Stimulated activated CD4-positive, alpha-beta T cell treated with anti-CD3 and anti-CD28 coated beads, Interleukin-4, amount 100 ng/mL, for 48 hours (primary cell): ENCODE measurements around the gene TVP23A.

Experiments used
- DNase-seq, 2 donors: peaks; one replicate each; pipeline ENCODE4 v3.0.0-alpha.2; 2020; ENCODE audit warnings: low read depth in 2 of 2

Gene TVP23A

DNA sequence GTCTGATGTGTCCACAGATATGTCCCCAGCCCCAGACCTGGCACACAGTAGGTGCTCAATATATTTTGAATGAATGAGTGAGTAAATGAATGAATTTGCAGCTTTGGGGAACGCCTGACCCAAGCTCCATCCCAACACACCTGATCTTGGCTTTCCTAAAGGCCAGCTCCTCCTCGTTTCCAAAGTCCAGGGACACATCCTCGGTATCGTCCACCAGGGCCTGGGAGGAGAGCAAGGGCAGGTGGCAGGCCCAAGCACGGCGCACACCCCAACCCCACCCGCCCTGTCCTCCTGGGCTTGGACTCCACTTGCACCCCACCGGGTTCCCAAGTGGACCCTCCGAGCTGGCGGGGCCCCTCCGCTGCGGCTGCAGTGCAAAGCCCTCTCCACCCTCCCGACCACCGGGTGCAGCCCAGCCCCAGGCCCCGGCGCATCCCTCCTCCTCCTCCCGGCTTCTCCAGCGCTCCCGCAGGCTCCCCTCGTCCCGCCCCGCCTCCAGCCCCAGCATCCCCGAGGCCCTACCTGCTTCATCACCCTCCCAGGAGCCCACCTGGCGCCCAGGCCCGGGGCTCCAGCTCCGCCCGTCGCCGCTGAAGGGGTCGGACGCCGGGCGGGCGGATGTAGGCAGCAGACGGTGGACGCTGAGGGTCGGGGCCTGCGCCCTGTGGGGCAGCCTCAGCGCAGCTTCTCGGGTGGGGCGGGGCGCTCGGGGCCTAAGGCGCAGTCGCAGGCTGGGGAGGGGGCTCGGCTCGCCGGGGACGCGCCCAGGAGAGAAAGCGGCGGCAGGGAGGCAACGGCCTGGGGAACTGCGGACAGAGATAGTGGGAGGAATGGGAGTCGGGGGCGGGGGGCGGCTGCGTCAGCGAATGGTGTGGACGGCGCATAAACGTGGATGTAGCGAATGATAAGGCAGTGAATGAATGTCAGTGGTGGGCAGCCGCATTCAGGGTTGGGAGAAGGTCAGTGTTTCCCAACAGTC, at the start of gene TVP23A:
Gene TVP23A, minus strand, starts transcription at position 832 of the 979 bp plus-strand sequence. Its CDS starts 301 bp downstream, at position 531.
- no peak for DNase-seq

DNA sequence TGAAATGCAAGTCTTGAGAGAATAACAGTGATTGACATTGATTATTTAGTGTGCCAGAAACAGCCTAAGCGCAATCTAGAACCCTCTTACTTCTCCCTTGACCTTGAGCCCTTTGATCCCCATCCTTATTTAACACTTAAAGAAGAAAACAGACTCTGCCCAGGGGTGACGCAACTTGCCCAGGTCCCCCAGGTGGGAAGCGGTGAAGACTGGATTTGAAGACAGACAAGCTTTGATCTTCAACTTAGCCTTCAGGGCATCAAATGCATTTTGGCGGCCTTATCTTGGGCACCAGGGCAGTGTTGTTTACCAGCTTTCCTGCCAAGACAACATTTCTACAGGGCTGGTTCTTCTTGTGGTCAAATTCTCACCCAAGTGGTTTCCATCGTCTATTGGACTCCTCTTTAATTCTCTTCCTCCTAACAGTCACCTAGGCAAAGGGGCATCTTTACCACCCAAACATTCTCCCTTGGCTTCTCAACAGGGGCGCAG, 49.6 kb upstream of the TVP23A start:
- no peak for DNase-seq

DNA sequence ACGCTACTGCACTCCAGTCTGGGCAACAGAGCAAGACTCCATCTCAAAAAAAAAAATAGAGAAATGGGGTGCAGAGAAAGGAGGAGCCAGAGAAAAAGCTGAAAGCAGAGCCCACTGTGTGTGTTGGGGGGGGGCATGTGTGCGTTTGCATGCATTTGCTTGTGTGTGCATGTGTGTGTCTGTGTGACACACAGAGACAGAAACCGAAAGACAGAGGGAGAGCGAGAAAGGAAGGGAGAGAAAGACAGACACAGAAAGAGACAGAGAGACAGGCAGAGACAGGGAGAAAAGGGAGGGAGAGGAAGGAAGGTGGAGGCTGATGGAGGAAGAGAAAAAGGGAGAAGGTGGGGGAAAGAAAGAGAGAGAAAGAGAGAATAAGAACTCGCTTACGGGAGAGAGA, 48.6 kb upstream of the TVP23A start:
- no peak for DNase-seq

DNA sequence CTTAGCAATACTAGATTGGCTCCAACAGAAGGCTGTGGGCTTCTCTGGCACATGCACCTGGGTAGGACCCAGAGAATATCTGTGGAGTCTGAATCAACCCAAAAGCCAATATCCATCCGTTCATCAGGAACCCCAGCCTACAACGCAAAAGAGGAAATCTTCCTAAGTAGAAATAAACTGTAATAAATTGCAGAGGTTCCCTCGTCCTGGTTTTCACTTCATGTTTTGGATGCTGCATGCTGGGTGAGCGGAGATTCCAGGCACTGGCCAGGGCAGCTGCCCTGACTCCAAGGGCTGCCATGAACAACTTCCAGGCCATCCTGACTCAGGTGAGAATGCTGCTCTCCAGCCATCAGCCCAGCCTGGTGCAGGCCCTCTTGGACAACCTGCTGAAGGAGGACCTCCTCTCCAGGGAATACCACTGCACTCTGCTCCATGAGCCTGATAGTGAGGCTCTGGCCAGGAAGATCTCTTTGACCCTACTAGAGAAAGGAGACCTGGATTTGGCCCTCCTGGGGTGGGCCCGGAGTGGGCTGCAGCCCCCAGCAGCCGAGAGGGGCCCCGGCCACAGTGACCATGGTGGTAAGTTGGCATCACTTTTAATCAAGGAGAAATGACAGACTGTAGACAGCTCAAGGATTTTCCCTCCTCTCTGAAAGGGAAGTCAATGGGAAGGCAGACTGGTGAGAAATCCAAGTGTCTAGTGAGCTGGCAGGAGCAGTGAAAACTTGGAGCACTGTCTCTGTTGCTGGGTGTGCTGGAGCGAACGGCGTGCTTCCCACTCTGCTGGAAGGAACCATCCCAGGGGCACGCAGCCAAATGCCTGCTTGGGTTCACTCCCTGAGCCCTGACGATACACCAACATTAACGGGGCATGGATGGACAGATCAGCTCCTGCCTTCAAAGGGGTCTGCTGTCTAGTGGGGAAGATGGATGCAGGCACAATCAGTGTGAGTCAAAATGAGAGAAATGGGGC, 47.7 kb upstream of the TVP23A start:
- no peak for DNase-seq

DNA sequence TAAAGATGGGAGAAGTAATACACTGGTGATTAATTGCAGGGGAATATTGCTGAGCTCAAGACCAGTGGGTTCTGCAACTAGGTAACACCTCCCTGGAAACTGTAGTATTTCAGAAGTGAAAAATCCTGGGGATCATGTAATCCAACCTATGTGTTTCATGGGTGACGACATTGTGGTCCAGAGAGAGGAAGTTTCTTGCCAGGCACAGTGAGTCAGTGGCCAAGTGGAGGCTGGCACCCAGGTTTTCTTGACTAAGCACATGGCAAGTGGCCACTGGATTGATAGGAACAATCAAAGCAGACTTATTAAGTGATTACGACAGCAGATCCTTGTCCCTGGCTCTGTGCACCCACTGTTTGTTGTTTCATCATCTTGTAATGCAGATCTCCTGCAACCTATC, 43.8 kb upstream of the TVP23A start:
- no peak for DNase-seq

DNA sequence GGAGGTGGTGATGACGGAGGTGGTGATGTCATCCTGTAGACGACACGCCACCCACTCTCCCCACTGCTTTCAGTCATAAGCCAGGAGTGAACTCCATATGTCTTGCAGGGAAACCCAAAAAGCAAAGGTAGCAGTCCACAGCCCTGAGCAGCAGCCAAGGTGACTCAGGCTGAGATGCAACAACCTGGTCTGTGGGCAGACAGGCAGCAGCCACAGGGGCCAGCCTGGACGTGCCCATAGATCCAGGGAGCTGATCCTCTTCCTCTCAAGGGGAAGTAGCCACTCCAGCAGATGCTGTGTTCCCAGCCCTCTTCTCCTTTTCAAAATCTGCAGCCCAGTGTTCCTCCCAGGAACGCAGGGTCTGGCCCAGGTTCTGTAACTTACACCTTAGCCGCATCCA, 41.1 kb upstream of the TVP23A start:
- DNase-seq, result no peak

DNA sequence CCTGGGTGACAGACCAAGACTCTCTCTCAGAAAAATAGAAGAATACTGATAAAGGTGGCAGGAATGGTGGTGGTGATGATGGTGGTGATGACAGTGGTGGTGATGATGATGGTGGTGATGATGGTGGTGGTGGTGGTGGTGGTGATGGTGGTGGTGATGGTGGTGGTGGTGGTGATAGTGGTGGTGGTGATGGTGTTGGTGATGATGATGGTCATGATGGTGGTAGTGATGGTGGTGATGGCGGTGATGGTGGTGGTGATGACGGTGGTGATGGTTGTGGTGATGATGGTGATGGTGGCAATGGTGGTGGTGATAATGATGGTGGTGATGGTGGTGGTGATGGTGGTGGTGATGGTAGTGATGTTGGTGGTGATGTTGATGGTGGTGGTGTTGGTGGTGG, 40.4 kb upstream of the TVP23A start:
- DNase-seq, result no peak

DNA sequence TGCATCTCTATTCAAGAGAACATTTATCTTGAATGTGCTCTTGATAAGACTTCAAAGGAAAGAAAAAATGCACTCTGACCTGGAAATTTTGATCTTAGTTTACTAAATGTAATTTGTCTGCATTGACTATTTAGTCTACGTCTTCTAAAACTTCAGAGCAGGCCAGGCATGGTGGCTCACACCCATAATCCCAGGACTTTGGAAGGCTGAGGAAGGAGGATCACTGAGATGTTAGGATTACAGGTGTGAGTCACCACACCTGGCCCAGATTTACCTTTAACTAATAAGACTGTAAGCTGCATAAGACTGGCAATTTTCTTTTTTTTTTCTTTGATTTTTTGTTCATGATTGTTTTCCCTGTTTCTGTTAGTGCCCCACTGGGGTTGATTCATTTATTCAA, 39.6 kb upstream of the TVP23A start:
- no peak for DNase-seq

DNA sequence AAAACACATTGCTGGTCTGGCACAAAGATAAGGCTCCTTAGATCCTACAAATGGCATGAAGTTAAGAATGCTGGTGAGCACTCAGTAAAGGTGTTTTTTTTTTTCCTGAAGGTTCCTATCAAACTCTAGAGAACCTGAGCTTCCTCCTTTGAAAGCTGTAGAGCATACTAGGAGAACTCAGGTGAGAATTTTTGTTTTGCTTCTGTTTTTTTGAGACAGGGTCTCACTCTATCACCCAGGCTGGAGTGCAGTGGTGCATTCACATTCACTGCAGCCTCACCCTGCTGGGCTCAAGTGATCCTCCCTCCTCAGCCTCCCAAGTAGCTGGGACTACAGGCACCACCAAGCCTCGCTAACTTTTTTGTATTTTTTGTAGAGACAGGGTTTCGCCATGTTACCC, 37.4 kb upstream of the TVP23A start:
- DNase-seq, result no peak

DNA sequence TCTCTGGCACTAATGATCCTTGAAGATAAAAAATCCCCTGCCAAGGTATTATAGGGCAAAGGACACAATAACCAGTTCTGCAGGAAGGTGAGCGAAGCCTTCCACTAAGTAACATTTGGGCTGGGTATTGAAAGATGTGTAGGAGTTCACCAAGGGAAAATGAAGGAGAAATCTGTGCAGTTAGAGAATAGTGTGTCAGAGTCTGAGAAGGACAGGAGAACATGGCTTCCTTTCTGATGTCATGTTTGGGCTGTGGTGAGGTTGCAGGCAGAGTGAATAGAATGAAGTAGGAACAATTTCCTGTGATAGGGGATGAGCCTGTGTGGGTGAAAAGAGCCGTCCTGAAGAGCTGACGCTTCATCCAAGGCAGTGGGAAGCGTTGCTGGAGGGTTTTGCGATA, 34.4 kb upstream of the TVP23A start:
- DNase-seq, result no peak

DNA sequence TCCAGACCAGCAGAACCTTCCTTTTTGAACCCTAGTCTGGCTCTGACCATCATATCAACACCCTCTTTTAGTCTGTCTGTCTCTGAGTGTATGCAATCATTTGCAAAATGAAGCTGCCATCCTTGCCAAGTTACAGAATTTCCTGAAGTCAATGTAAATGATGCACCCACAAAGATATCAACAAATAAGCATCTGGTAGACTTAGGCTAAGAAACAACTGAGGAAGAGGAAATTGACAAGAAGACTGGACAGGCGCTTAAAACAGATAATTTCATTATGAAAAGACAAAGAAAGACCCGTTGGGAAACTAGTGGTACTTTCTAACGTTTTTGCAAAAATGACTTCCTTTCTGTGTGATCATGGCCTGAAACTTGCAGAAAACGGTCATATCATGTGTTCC, 33.7 kb upstream of the TVP23A start:
- DNase-seq, result no peak

DNA sequence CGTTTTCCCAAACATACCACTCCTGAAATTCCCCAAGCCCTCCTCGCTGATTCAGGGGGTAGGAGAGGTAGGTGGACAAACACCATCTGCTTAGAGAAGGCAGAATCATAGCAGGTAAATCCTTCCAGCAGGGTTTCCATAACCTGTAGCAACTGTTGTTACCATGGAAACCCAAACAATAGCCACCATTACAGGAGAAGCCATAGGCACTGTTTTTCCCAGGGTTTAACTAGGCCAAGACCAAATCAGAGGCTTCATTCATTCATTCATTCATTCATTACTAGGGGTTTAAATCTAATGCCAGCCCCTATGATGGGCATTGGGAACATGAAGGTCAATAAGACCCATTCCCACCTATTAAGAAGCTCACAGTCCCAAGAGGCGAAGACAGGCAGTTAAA, 32.9 kb upstream of the TVP23A start:
- DNase-seq, result no peak

DNA sequence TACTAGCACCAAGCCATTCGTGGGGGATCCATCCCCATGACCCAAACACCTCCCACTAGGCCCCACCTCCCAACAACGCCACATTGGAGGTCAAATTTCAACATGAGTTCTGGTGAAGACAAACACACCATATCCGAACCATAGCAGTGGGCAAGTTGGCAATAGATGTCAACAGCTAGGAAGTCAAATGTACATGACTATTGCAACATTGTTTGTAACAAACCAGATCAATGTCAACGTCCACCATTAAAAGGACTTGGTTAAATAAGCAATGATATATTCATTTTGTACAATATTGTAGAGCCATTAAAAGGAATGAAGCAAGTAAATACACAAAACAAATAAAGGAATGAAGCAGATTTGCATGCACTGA, 31.9 kb upstream of the TVP23A start:
- no peak for DNase-seq

DNA sequence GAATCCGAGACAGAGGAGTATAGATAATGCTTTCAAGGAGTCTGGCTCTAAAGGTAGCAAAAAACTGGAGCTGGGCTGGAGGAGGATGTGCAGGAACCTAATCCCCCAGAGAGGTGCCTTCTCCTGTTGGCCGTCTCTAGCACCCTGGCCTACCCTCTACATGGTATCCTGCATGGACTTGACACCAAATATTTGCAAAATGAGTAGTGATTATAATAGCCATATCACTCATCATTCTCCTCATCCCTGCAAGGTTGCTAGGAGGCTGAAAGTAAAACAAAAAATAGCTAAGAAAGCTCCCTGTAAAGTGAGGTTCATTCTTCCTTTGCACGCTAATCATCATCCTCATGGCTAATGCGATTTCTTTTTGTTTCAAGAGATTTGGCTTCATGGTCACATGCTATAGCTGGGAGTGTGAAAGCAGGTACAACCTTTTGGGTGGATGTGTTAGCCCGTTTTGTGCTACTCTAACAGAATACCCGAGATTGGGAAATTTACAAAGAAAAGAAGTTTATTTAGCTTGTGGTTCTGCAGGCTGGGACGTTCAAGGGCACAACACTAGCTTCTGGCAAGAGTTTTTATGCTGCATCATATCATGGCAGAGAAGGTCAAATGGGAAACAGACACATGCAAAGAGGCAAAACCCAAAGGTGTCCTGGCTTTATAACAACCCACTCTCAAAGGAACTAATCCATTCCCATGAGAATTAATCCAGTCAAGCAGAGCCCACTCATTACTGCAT, 31.3 kb upstream of the TVP23A start:
- no peak for DNase-seq

DNA sequence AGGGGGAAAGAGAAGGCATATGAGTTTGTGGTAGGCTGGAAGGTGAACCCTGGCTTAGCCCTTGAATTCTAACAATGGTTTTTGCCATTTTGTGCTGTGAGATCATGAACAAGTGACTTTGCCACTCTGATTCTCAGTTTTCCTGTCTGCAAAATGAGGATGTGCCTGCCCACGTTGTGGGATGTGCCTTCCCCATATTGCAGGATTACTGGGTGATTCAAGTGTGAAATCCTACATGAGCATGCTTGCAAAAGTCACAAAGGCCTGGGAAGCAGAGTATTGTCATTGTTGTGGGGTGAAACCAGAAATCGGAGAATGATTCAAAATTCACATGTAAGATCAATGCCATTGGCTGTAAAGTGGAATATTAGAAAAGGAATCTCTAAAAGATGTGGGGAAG, 28.6 kb upstream of the TVP23A start:
- DNase-seq, result no peak

DNA sequence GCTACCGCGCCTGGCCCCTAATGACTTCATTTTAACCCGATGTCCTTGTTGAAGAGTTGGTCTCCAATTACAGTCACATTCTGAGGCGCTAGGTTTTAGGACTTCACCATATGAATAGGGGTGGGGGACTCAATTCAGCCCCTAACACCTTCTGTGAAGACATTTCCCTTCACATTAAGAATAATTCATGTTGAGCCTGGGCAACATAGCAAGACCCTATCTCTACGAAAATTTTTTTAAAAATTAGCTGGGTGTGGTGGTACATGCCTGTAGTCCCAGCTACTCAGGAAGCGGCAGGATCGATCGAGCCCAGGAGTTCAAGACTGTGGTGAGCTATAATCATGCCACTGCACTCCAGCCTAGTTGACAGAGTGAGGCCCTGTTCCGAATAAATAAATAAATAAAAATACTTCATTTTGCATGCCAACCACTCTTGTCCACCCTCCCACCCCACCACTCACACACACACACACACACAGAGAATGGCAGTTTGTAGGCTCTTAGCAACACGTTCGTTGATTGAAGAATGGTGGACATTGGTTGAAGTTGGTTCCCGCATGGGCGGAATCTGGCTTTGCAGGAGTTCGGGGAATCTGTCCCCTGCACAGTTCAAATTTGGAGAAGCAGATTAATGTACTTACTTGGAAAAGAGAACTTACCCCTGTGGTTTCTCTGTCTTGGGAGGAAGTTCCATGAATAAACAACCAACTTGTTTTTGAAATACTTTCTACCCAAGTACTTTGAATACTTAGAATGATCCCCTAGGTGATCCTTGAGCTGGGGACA, 27.8 kb upstream of the TVP23A start:
- no peak for DNase-seq

DNA sequence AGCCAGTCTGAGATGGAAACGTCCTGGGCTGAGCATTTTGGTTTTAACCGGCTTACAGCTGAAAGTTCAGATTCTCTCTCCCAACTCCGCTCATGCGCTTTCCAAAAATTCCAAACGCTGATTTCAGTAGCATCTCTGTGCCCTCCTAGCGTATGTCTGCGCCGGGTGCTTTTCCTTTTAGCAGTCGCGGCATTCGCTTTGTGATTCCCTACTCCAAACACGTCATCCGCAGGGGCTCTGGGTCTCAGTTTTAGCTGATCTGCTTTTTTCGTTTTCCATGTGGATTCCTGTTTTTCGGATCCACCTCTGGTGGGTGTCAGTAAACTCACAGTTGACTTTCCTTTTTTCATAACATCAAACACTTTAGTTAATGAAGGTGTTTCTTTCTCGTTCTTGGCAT, 22.1 kb upstream of the TVP23A start:
- no peak for DNase-seq

DNA sequence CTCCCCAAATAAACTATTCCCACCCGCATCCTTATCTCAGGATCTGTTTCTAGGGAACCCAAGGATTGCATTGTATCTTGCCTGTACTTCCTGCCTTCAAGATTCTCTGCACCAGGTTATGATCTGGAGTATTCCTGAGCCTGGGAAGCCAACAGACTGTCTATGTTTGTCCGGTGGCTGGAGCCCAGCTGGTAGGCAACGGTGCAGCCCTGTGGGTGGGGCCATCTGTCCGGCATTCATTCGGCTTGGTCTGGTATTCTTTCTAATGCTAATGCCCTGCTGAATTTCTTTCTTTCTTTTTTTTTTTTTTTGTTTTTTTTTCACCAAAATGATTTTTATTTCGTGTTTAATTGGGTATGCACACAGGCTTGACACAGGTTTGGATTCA, 20.7 kb upstream of the TVP23A start:
- DNase-seq, result no peak

DNA sequence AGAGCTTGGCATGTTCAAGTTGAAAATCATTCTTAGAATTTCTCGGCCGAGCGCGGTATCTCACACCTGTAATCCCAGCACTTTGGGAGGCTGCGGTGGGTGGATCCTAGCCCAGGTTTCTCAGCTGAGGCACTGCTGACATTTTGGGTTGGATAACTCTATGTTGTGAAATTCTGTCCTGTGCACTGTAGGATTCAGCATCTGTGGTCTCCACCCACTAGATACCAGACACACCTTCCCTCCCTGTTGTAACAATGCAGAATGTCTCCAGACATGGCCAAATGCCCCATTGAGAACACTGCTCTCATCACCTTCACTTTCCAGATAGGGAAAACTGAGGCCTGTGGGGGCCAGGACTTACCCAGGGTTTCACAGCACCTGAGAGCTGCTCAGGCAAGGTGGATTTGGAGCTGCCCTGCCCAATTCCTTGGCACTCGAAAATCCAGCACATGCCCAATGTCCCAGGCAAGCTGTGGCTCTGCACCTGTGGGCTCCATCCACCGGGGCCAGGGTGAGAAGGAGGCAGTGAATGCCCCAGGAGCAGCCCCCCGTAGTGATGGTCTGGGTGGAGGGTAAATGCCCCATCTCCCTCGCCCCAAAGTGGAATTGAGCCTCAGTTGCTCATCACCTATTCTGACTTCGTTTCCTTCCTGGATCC, 20.2 kb upstream of the TVP23A start:
- DNase-seq, result no peak

DNA sequence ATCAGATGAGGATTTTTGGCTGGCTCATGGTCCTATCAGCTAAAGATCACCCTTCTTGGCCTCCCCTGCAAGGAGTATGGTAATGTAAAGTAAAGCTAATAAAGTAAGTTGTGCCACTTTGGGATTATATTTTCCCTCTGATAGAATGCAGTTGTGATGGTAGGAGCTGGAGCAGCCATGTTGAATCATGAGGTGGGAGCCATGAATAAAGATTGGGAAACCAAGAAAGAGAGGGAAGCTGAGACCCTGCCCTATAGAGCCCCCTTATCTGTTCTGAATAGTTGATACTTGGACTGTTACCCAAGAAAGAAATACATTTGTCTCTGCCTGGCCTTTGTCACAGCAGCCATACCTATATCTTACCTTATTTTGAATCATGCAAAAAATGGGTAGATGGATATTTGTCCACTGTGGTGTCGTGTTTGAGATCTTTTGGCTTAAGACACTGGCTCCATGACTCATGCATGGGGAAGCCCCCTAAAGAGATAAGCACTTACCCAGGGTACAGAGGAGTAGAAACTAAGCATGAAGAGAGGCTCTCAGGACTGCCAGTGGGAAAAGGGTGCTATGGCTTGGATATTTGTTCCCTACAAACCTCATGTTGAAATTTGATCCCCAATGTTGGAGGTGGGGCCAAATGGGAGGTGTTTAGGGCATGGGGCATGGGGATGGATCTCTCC, 17.7 kb upstream of the TVP23A start:
- no peak for DNase-seq
